ENCODE data around the gene ATP5PF. TPM values are rescaled to one million over a fixed set of nuclear protein-coding genes. Genes with fewer than 3 reads are reported as not detected.

ATP5PF gene
- total RNA-seq, 1 experiment from 2014 or later = 108 TPM

DNA sequence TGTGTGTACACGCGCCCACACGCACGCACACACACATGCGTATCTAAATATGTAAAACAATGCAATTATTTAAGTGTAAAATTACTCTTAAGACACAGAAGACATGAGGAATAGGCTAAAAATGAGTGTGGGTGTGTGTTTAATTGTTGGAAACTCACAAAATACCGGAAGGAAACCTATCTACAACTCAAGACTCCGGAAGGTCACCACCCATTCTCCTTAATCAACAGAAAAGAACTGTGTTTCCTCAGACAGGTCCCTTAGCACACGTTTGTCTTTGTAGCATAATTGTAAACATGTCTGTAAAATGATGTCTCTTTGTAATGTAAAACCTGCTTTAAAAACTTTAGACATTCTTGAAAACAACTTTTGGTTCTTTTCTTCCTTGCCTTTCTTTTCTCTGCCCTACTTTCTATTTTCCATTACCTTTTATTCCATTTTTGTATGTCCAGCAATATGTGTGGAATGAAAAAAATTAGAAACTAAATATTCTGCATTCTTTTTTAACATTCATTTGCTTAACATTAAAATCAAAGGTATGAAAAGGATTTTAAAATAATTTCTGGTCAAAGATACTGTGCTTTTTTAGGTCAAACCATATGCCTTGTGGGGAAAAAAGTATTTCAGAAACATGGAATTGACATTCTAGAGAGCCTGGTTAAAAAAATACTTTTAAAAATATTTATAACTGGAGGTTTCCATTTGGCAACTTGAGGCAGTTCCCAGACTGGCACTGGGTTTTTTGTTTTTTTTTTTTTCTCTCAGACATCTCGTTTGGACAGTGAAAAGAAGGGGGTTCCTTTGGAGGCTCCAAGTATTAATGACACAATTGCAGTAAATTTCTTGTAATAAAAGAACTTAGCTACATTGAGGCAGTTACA lies 46.2 kb downstream of the ATP5PF start:
- H3K36me3 ChIP-seq (ENCODE audit: low read depth) = no peaks in the 10 kb centered on the region
- DNase-seq = no peak
- H3K4me1 ChIP-seq (replicated peaks; ENCODE audit: insufficient read depth) = no peaks in the 10 kb centered on the region
- H3K4me3 ChIP-seq = no peak overlapping the region
- no TSS peak for BruUV-seq (replicated peaks)
- H3K4me2 ChIP-seq = no peak overlapping the region
- H3K27ac ChIP-seq = no peak overlapping the region
- TF ChIP-seq EZH2 (IDR thresholded peaks at IDR 0.05; ENCODE audit: low read depth) = no peak
- TF ChIP-seq, protein P1, sequence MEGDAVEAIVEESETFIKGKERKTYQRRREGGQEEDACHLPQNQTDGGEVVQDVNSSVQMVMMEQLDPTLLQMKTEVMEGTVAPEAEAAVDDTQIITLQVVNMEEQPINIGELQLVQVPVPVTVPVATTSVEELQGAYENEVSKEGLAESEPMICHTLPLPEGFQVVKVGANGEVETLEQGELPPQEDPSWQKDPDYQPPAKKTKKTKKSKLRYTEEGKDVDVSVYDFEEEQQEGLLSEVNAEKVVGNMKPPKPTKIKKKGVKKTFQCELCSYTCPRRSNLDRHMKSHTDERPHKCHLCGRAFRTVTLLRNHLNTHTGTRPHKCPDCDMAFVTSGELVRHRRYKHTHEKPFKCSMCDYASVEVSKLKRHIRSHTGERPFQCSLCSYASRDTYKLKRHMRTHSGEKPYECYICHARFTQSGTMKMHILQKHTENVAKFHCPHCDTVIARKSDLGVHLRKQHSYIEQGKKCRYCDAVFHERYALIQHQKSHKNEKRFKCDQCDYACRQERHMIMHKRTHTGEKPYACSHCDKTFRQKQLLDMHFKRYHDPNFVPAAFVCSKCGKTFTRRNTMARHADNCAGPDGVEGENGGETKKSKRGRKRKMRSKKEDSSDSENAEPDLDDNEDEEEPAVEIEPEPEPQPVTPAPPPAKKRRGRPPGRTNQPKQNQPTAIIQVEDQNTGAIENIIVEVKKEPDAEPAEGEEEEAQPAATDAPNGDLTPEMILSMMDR (conservative IDR thresholded peaks at IDR 0.05) = no peak
- no peak overlapping the region for H2AFZ ChIP-seq
- no peaks in the 10 kb centered on the region for H3K9me3 ChIP-seq (ENCODE audit: insufficient read depth, low read depth)
- H3K27me3 ChIP-seq (ENCODE audit: insufficient read depth, low read depth) = no peaks in the 10 kb centered on the region
- H3F3A ChIP-seq (ENCODE audit: insufficient read depth, low read depth) = no peaks in the 10 kb centered on the region
- H3K9me2 ChIP-seq (ENCODE audit: insufficient read depth) = no peaks in the 10 kb centered on the region
- intact Hi-C loops (cut with micrococcal nuclease; ENCODE audit: unreplicated experiment) = no loop called here
- ChIA-PET CTCF (no interaction called here), POLR2A (ENCODE audit: unreplicated experiment) (no interaction called here)
- H4K20me1 ChIP-seq (ENCODE audit: insufficient read depth) = no peaks in the 10 kb centered on the region
- no peaks in the 10 kb centered on the region for H3K79me2 ChIP-seq (ENCODE audit: low read depth)

DNA sequence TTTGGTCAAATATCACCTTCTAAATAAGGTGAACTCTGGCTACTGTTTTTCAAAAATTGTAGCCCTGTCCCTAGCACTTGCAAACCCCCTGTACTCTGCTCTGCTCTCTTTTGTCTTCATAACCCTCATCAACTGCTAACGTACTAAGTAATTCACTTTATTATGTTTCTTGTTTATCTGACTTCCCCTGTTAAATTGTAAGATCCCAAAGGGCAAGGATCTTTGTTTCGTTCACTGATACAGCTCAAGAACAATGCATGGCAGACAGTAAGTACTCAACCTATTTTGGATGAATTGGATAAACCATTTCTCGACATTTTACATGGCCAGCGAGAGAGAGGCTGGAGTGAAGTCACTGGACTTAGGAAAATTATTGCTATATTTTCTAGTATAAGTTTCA lies 46.9 kb downstream of the ATP5PF start:
- Histone ChIP-seq H3F3A (ENCODE audit: insufficient read depth, low read depth) (no peaks in the 10 kb centered on the region), H3K36me3 (ENCODE audit: low read depth) (no peaks in the 10 kb centered on the region), H3K4me2 (no peak overlapping the region), H3K4me3 (no peak overlapping the region), H2AFZ (no peak overlapping the region), H3K27me3 (ENCODE audit: insufficient read depth, low read depth) (no peaks in the 10 kb centered on the region), H3K4me1 (replicated peaks; ENCODE audit: insufficient read depth) (no peaks in the 10 kb centered on the region), H3K79me2 (ENCODE audit: low read depth) (no peaks in the 10 kb centered on the region), H3K27ac (no peak overlapping the region), H4K20me1 (ENCODE audit: insufficient read depth) (no peaks in the 10 kb centered on the region), H3K9me3 (ENCODE audit: insufficient read depth, low read depth) (no peaks in the 10 kb centered on the region), H3K9me2 (ENCODE audit: insufficient read depth) (no peaks in the 10 kb centered on the region)
- intact Hi-C loops (cut with micrococcal nuclease; ENCODE audit: unreplicated experiment) = no loop called here
- no peak for DNase-seq
- CTCF ChIA-PET = no interaction called here
- POLR2A ChIA-PET (ENCODE audit: unreplicated experiment) = no interaction called here
- no TSS peak for BruUV-seq (replicated peaks)
- no peak for TF ChIP-seq EZH2 (IDR thresholded peaks at IDR 0.05; ENCODE audit: low read depth)
- TF ChIP-seq, protein P1 (conservative IDR thresholded peaks at IDR 0.05) = no peak

DNA sequence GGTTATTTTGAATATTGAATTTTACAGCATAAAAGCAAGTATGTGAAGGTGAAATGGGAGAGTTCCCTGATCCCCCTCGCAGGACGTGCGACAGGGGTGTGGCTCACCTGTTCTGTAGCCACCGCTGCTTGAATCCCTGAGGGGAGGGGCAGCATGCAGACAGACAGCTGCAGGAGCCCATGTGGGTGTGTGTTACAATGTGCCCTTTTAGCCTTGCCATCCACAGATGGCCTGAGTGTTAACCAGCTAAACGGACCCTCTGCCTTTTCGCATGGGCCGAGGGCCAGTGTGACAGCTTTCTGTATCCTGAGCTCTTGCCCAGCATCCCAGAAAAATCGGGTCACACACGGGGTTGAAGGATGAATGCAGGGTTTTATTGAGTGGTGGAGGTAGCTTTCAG lies 52.3 kb downstream of the ATP5PF start:
- H3K36me3 ChIP-seq (ENCODE audit: low read depth) = no peaks in the 10 kb centered on the region
- no peaks in the 10 kb centered on the region for H3K27me3 ChIP-seq (ENCODE audit: insufficient read depth, low read depth)
- no peak for DNase-seq
- no peaks in the 10 kb centered on the region for H3K9me3 ChIP-seq (ENCODE audit: insufficient read depth, low read depth)
- H3K27ac ChIP-seq = no peak overlapping the region
- no TSS peak for BruUV-seq (replicated peaks)
- no peaks in the 10 kb centered on the region for H3K4me1 ChIP-seq (replicated peaks; ENCODE audit: insufficient read depth)
- ChIA-PET CTCF (no interaction called here), POLR2A (ENCODE audit: unreplicated experiment) (no interaction called here)
- no peaks in the 10 kb centered on the region for H3K79me2 ChIP-seq (ENCODE audit: low read depth)
- no peak overlapping the region for H2AFZ ChIP-seq
- H3K9me2 ChIP-seq (ENCODE audit: insufficient read depth) = no peaks in the 10 kb centered on the region
- H3F3A ChIP-seq (ENCODE audit: insufficient read depth, low read depth) = no peaks in the 10 kb centered on the region
- H3K4me2 ChIP-seq = no peak overlapping the region
- H4K20me1 ChIP-seq (ENCODE audit: insufficient read depth) = no peaks in the 10 kb centered on the region
- intact Hi-C loops (cut with micrococcal nuclease; ENCODE audit: unreplicated experiment) = no loop called here
- H3K4me3 ChIP-seq = no peak overlapping the region
- TF ChIP-seq, protein P1 (conservative IDR thresholded peaks at IDR 0.05) = no peak
- no peak for TF ChIP-seq EZH2 (IDR thresholded peaks at IDR 0.05; ENCODE audit: low read depth)
